ENCODE measurements around the gene MTCH1.

MTCH1 gene

GRCh38 chr6:36989264-36989663, 3.3 kb upstream of the MTCH1 start:
- no peak for DNase-seq

GRCh38 chr6:36986704-36987047, 680 bp upstream of the MTCH1 start:
- no peak for DNase-seq

- no peak for DNase-seq
Measured at GRCh38 chr6:36985417-36985807, 584 bp downstream of the MTCH1 start.

GRCh38 chr6:36984581-36985416, 1.2 kb downstream of the MTCH1 start:
- DNase-seq: peak; percentile 22

GRCh38 chr6:36983538-36983937, 2.5 kb downstream of the MTCH1 start:
- no peak for DNase-seq

GRCh38 chr6:36980876-36981619, 4.9 kb downstream of the MTCH1 start:
- DNase-seq: peak; percentile 86

- DNase-seq: peak; percentile 46
Measured at GRCh38 chr6:36980129-36980528, 5.9 kb downstream of the MTCH1 start.

- peak; percentile 92 for DNase-seq
Measured at GRCh38 chr6:36979347-36979742, 6.7 kb downstream of the MTCH1 start.

GRCh38 chr6:36978421-36979346, 7.3 kb downstream of the MTCH1 start:
- peak; percentile 75 for DNase-seq

GRCh38 chr6:36977470-36977941, 8.5 kb downstream of the MTCH1 start:
- no peak for DNase-seq

GRCh38 chr6:36976931-36977330, 9.1 kb downstream of the MTCH1 start:
- no peak for DNase-seq

GRCh38 chr6:36976509-36976908, 9.5 kb downstream of the MTCH1 start:
- no peak for DNase-seq

GRCh38 chr6:36976007-36976264, 10.1 kb downstream of the MTCH1 start:
- no peak for DNase-seq

- no peak for DNase-seq
Measured at GRCh38 chr6:36975231-36976006, 10.6 kb downstream of the MTCH1 start.

GRCh38 chr6:36973647-36974046, 12.3 kb downstream of the MTCH1 start:
- no peak for DNase-seq

GRCh38 chr6:36973190-36973589, 12.8 kb downstream of the MTCH1 start:
- DNase-seq: no peak

- no peak for DNase-seq
Measured at GRCh38 chr6:36971921-36972673, 13.9 kb downstream of the MTCH1 start.

- no peak for DNase-seq
Measured at GRCh38 chr6:36970892-36971842, 14.8 kb downstream of the MTCH1 start.

GRCh38 chr6:36969988-36970891, 15.8 kb downstream of the MTCH1 start:
- no peak for DNase-seq

Data from NCI-H2171 treated with DMSO at 0.1 percent for 48 hours (cell line).